ENCODE data around the gene ESRRA. TPM values are rescaled to one million over a fixed set of nuclear protein-coding genes. Genes with fewer than 3 reads are reported as not detected.

ESRRA gene
- total RNA-seq, 1 donor from 2014 or later, result 42.3 TPM

DNA sequence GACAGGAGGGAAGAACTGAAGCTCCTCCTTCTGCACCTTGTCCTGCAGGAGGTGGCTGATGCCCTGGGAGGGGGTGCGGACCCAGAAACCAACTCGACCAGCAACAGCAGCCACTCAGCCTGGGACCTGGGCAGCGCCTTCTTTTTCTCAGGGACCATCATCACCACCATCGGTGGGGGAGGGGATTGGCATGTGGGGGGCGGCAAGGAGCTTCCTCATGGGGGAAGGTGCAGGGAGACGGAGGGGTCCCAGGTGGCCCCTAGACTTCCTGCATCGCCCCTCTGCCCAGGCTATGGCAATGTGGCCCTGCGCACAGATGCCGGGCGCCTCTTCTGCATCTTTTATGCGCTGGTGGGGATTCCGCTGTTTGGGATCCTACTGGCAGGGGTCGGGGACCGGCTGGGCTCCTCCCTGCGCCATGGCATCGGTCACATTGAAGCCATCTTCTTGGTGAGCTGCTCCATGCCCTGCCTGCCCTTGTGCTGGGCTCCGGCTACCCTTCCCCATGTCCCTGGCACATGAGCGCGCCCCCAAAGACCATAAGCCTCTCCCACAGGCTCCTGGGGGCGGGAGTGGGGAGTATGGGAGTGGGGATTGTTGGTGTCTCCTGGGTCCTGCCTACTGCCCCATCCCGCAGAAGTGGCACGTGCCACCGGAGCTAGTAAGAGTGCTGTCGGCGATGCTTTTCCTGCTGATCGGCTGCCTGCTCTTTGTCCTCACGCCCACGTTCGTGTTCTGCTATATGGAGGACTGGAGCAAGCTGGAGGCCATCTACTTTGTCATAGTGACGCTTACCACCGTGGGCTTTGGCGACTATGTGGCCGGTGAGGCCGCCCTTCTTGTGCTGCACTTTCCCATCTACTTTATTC is 8.3 kb upstream of the ESRRA start:
- Mint-ChIP-seq H3K27me3 (ENCODE audit: unreplicated experiment) (peaks cover 38% of the 10 kb centered on the region), H3K27ac (ENCODE audit: unreplicated experiment) (no peak overlapping the region), H3K36me3 (ENCODE audit: low read depth, unreplicated experiment) (no peaks in the 10 kb centered on the region), H3K9me3 (ENCODE audit: unreplicated experiment) (no peaks in the 10 kb centered on the region), H3K4me1 (ENCODE audit: unreplicated experiment) (peaks cover 11% of the 10 kb centered on the region), H3K4me3 (ENCODE audit: unreplicated experiment) (peak overlapping the region; percentile 27)
- TF ChIP-seq, protein P1, sequence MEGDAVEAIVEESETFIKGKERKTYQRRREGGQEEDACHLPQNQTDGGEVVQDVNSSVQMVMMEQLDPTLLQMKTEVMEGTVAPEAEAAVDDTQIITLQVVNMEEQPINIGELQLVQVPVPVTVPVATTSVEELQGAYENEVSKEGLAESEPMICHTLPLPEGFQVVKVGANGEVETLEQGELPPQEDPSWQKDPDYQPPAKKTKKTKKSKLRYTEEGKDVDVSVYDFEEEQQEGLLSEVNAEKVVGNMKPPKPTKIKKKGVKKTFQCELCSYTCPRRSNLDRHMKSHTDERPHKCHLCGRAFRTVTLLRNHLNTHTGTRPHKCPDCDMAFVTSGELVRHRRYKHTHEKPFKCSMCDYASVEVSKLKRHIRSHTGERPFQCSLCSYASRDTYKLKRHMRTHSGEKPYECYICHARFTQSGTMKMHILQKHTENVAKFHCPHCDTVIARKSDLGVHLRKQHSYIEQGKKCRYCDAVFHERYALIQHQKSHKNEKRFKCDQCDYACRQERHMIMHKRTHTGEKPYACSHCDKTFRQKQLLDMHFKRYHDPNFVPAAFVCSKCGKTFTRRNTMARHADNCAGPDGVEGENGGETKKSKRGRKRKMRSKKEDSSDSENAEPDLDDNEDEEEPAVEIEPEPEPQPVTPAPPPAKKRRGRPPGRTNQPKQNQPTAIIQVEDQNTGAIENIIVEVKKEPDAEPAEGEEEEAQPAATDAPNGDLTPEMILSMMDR (IDR thresholded peaks at IDR 0.05; ENCODE audit: unreplicated experiment), result no peak
- no peak for DNase-seq (ENCODE audit: low spot score)

- no peaks in the 10 kb centered on the region for H3K36me3 Mint-ChIP-seq (ENCODE audit: low read depth, unreplicated experiment)
- TF ChIP-seq, protein P1 (IDR thresholded peaks at IDR 0.05; ENCODE audit: unreplicated experiment), result no peak
- no peak for DNase-seq (ENCODE audit: low spot score)
- peak overlapping the region; percentile 27 for H3K4me3 Mint-ChIP-seq (ENCODE audit: unreplicated experiment)
- H3K27ac Mint-ChIP-seq (ENCODE audit: unreplicated experiment), result no peak overlapping the region
- H3K4me1 Mint-ChIP-seq (ENCODE audit: unreplicated experiment), result peaks cover 11% of the 10 kb centered on the region
- H3K27me3 Mint-ChIP-seq (ENCODE audit: unreplicated experiment), result peaks cover 38% of the 10 kb centered on the region
- no peaks in the 10 kb centered on the region for H3K9me3 Mint-ChIP-seq (ENCODE audit: unreplicated experiment)
Observed at GRCh38 chr11:64297699-64298358, 7.5 kb upstream of the ESRRA start.

DNA sequence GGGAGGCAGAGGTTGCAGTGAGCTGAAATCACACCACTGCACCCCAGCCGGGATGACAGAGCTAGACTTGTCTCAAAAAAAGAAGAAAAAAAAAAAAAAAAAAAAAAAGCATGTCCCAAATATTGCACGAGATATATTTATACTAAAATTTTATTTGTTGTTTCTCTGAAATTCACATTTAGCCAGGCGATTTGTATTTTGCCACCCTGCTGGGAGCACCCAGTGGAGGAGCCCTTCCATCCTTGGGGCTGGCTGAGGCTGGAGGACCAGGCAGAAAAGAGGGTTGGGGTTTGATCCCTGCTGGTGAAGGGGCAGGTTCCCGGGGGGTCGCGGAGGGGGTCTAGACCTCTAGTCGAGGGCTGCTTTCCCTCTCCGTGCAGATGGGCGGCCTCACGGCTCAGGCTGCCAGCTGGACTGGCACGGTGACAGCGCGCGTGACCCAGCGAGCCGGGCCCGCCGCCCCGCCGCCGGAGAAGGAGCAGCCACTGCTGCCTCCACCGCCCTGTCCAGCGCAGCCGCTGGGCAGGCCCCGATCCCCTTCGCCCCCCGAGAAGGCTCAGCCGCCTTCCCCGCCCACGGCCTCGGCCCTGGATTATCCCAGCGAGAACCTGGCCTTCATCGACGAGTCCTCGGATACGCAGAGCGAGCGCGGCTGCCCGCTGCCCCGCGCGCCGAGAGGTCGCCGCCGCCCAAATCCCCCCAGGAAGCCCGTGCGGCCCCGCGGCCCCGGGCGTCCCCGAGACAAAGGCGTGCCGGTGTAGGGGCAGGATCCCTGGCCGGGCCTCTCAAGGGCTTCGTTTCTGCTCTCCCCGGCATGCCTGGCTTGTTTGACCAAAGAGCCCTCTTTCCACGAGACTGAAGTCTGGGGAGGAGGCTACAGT is 6.1 kb upstream of the ESRRA start:
- no peaks in the 10 kb centered on the region for H3K36me3 Mint-ChIP-seq (ENCODE audit: low read depth, unreplicated experiment)
- TF ChIP-seq, protein P1 (IDR thresholded peaks at IDR 0.05; ENCODE audit: unreplicated experiment), result no peak
- H3K9me3 Mint-ChIP-seq (ENCODE audit: unreplicated experiment), result no peaks in the 10 kb centered on the region
- no peak for DNase-seq (ENCODE audit: low spot score)
- no peak overlapping the region for H3K27ac Mint-ChIP-seq (ENCODE audit: unreplicated experiment)
- no peak overlapping the region for H3K4me3 Mint-ChIP-seq (ENCODE audit: unreplicated experiment)
- peaks cover 11% of the 10 kb centered on the region for H3K4me1 Mint-ChIP-seq (ENCODE audit: unreplicated experiment)
- H3K27me3 Mint-ChIP-seq (ENCODE audit: unreplicated experiment), result peaks cover 32% of the 10 kb centered on the region

- DNase-seq (ENCODE audit: low spot score), result no peak
- Mint-ChIP-seq H3K4me1 (ENCODE audit: unreplicated experiment) (peaks cover 9% of the 10 kb centered on the region), H3K27me3 (ENCODE audit: unreplicated experiment) (peaks cover 29% of the 10 kb centered on the region), H3K27ac (ENCODE audit: unreplicated experiment) (no peak within 1 kb of the TSS), H3K36me3 (ENCODE audit: low read depth, unreplicated experiment) (no peaks in the 10 kb centered on the region), H3K4me3 (ENCODE audit: unreplicated experiment) (peak within 1 kb of the TSS; percentile 59), H3K9me3 (ENCODE audit: unreplicated experiment) (no peaks in the 10 kb centered on the region)
- TF ChIP-seq, protein P1 (IDR thresholded peaks at IDR 0.05; ENCODE audit: unreplicated experiment), result no peak
Observed at GRCh38 chr11:64299847-64300648, 5.3 kb upstream of the ESRRA start, which contains the start of gene CATSPERZ. Gene CATSPERZ, plus strand, starts transcription at chr11:64300358. Its CDS starts 53 bp downstream, at chr11:64300411.
